Suprapubic skin (tissue), 4 donors: ENCODE measurements around the gene PXMP2. TPM values are rescaled to one million over a fixed set of nuclear protein-coding genes. Genes with fewer than 3 reads are reported as not detected.

Source experiments
- DNase-seq, 2 donors: peaks; one replicate each; pipeline ENCODE4 v3.0.0-alpha.2; 2019; ENCODE audit warnings: low spot score in 2 of 2
- H3K27ac ChIP-seq: fragments of 200-600 bp; sonication (generic); one replicate; pipeline ENCODE4 v1.5.1; 2019
- H3K27me3 ChIP-seq: fragments of 200-600 bp; sonication (generic); one replicate; pipeline ENCODE4 v1.5.1; 2019
- H3K36me3 ChIP-seq: fragments of 200-600 bp; sonication (generic); one replicate; pipeline ENCODE4 v1.5.1; 2019
- H3K4me1 ChIP-seq: fragments of 200-600 bp; sonication (generic); one replicate; pipeline ENCODE4 v1.5.1; 2019
- H3K4me3 ChIP-seq: fragments of 200-600 bp; sonication (generic); one replicate; pipeline ENCODE4 v1.5.1; 2019; ENCODE audit warnings: mild to moderate bottlenecking
- H3K9me3 ChIP-seq: fragments of 200-600 bp; sonication (generic); one replicate; pipeline ENCODE4 v1.5.1; 2019
- CTCF ChIP-seq, 2 donors: fragments of 200-600 bp in 1 of 2; fragments of 450-650 bp in 1 of 2; sonication (generic) in 1 of 2; IDR thresholded peaks; one replicate each; pipeline ENCODE4 v1.5.1; 2016 to 2019; ENCODE audit warnings: antibody characterized with exemption in 2 of 2, mild to moderate bottlenecking in 1 of 2, moderate library complexity in 1 of 2
- EP300 ChIP-seq: sonication (generic); formaldehyde crosslinking; IDR thresholded peaks from one replicate; pipeline ENCODE4 v1.6.1; 2017; ENCODE audit warnings: antibody characterized with exemption
- POLR2A ChIP-seq, 2 donors: fragments of 450-650 bp; IDR thresholded peaks; one replicate each; pipeline ENCODE4 v1.6.1; 2017; ENCODE audit warnings: antibody characterized with exemption in 2 of 2, mild to moderate bottlenecking in 2 of 2, moderate library complexity in 2 of 2
- POLR2AphosphoS5 ChIP-seq, 3 donors: sonication (generic); formaldehyde crosslinking; IDR thresholded peaks; one replicate each; pipeline ENCODE4 v1.6.1; 2017; ENCODE audit warnings: antibody characterized with exemption in 3 of 3
- WGBS: methylation state at CpG from one replicate; pipeline ENCODE4 v1.1.5; 2018; 5-methylcytosine and 5-hydroxymethylcytosine counted together
- total RNA-seq, 4 donors: library from RNA; depleted of rRNA; stranded (reverse); fragments of >200 nt; gene quantifications; one replicate each; pipeline ENCODE4 v1.1.0, GENCODE V29; 2016

PXMP2 gene
- total RNA-seq, 4 donors from 2014 or later, result 10.0 to 30.0 (median 22.4) TPM

GRCh38 chr12:132739600-132740312, 52.4 kb downstream of the PXMP2 start:
- 94% methylated on average over 19 of the region's 19 CpGs for WGBS
- no peak overlapping the region for H3K4me3 ChIP-seq
- H3K9me3 ChIP-seq, result no peaks in the 10 kb centered on the region
- TF ChIP-seq EP300 (no peak), CTCF (IDR thresholded peaks at IDR 0.05) (no peak), POLR2A (IDR thresholded peaks at IDR 0.05) (no peak)
- no peaks in the 10 kb centered on the region for H3K4me1 ChIP-seq
- DNase-seq, result no peak
- H3K27me3 ChIP-seq, result no peaks in the 10 kb centered on the region
- H3K36me3 ChIP-seq, result peaks cover 96% of the 10 kb centered on the region
- no peak overlapping the region for H3K27ac ChIP-seq

- H3K36me3 ChIP-seq, result peaks cover 96% of the 10 kb centered on the region
- no peak for TF ChIP-seq EP300
- TF ChIP-seq CTCF (IDR thresholded peaks at IDR 0.05), result no peak
- no peak for TF ChIP-seq POLR2A (IDR thresholded peaks at IDR 0.05)
- no peak for TF ChIP-seq POLR2AphosphoS5 (IDR thresholded peaks at IDR 0.05)
These were observed 52.9 kb downstream of the PXMP2 start for GRCh38 chr12:132740313-132740646.

GRCh38 chr12:132740652-132741051, 53.3 kb downstream of the PXMP2 start:
- Histone ChIP-seq H3K27ac (no peak overlapping the region), H3K9me3 (no peaks in the 10 kb centered on the region), H3K4me3 (no peak overlapping the region), H3K27me3 (no peaks in the 10 kb centered on the region), H3K36me3 (peaks cover 96% of the 10 kb centered on the region), H3K4me1 (no peaks in the 10 kb centered on the region)
- no peak for TF ChIP-seq EP300
- TF ChIP-seq CTCF (IDR thresholded peaks at IDR 0.05), result no peak
- 90% methylated on average over 11 of the region's 11 CpGs for WGBS
- no peak for DNase-seq

More at GRCh38 chr12:132740313-132740646, 52.9 kb downstream of the PXMP2 start:
- H3K4me3 ChIP-seq, result no peak overlapping the region
- no peaks in the 10 kb centered on the region for H3K9me3 ChIP-seq
- no peaks in the 10 kb centered on the region for H3K4me1 ChIP-seq
- H3K27me3 ChIP-seq, result no peaks in the 10 kb centered on the region
- DNase-seq, result no peak
- 93% methylated on average over 6 of the region's 6 CpGs for WGBS
- no peak overlapping the region for H3K27ac ChIP-seq

GRCh38 chr12:132741620-132742019, 54.2 kb downstream of the PXMP2 start:
- H3K9me3 ChIP-seq, result no peaks in the 10 kb centered on the region
- H3K36me3 ChIP-seq, result peaks cover 94% of the 10 kb centered on the region
- no peak for TF ChIP-seq EP300
- no peak for TF ChIP-seq CTCF (IDR thresholded peaks at IDR 0.05)
- TF ChIP-seq POLR2AphosphoS5 (IDR thresholded peaks at IDR 0.05), result no peak
- no peak for TF ChIP-seq POLR2A (IDR thresholded peaks at IDR 0.05)
- no peaks in the 10 kb centered on the region for H3K4me1 ChIP-seq
- no peaks in the 10 kb centered on the region for H3K27me3 ChIP-seq
- 87% methylated on average over 8 of the region's 8 CpGs for WGBS
- DNase-seq, result no peak
- no peak overlapping the region for H3K27ac ChIP-seq
- H3K4me3 ChIP-seq, result no peak overlapping the region

GRCh38 chr12:132743831-132744230, 56.4 kb downstream of the PXMP2 start:
- 85% methylated on average over 13 of the region's 13 CpGs for WGBS
- no peak overlapping the region for H3K27ac ChIP-seq
- TF ChIP-seq POLR2AphosphoS5 (IDR thresholded peaks at IDR 0.05) (no peak), POLR2A (IDR thresholded peaks at IDR 0.05) (no peak), EP300 (no peak), CTCF (IDR thresholded peaks at IDR 0.05) (no peak)
- H3K9me3 ChIP-seq, result no peaks in the 10 kb centered on the region
- no peak overlapping the region for H3K4me3 ChIP-seq
- H3K36me3 ChIP-seq, result peaks cover 96% of the 10 kb centered on the region
- no peaks in the 10 kb centered on the region for H3K27me3 ChIP-seq
- no peak for DNase-seq
- H3K4me1 ChIP-seq, result no peaks in the 10 kb centered on the region
